Coronary artery (tissue), 2 donors: ENCODE data around the gene CAMSAP1.
A peak's percentile ranks its signal among the peaks of the same experiment; 100 is the strongest.

Experiments used
- DNase-seq: peaks from one replicate; pipeline ENCODE4 v3.0.0-alpha.2; 2017; ENCODE audit warnings: low spot score
- H3K27ac ChIP-seq, 2 donors: fragments of 200-600 bp; sonication (generic); one replicate each; pipeline ENCODE4 v1.5.1; 2016 to 2019
- H3K4me3 ChIP-seq: fragments of 200-600 bp; sonication (generic); 2 replicates; pipeline ENCODE4 v1.5.1; 2016; ENCODE audit warnings: mild to moderate bottlenecking, moderate library complexity
- CTCF ChIP-seq: fragments of 200-600 bp; sonication (generic); IDR thresholded peaks from one replicate; pipeline ENCODE4 v1.5.1; 2019; ENCODE audit warnings: antibody characterized with exemption

CAMSAP1 gene

GRCh38 chr9:135910216-135910615 lies 2.9 kb upstream of the CAMSAP1 start:
- no peak overlapping the region for H3K4me3 ChIP-seq
- DNase-seq, result no peak
- no peak for TF ChIP-seq CTCF
- H3K27ac ChIP-seq, result no peak overlapping the region

DNA sequence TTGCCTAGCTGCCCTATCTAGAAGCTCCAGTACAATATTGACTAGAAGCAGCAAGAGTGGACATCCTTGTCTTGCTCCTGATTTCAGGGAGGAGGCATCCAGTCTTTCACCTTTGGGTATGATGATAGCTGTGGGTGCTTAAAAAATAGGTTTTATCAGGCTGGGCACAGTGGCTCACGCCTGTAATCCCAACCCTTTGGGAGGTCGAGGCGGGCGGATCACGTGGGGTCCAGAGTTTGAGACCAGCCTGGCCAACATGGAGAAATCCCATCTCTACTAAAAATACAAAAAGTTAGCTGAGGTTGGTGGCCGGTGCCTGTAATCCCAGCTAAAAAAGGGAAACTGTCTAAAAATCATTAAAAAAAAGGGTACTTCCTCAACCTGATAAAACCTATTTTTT lies 2.0 kb upstream of the CAMSAP1 start:
- DNase-seq, result no peak
- Histone ChIP-seq H3K4me3 (no peak overlapping the region), H3K27ac (no peak overlapping the region)
- TF ChIP-seq CTCF, result no peak

DNA sequence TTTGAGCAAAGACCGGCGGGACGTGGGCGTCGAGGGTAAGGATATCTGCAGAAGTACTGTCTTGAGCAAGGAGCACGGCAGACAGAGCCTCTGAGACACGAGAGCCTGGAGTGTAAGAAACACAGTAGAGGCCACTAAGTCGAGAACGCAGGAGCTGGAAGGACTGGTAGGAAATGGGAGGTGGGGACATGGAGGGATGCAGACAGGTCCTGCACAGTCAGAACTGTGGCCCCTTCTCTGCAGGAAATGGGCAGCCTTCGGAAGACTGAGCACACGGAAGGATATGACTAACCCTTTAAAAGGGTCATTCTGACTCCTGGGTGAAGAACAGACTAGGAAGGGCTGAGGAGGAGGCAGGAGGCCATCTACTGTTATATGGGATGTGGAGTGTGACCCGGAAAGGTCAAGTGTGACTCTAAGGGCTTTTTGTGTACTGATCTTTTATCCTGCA lies 1.4 kb upstream of the CAMSAP1 start:
- DNase-seq, result no peak
- TF ChIP-seq CTCF, result no peak
- Histone ChIP-seq H3K27ac (no peak overlapping the region), H3K4me3 (peak overlapping the region; percentile 89)

DNA sequence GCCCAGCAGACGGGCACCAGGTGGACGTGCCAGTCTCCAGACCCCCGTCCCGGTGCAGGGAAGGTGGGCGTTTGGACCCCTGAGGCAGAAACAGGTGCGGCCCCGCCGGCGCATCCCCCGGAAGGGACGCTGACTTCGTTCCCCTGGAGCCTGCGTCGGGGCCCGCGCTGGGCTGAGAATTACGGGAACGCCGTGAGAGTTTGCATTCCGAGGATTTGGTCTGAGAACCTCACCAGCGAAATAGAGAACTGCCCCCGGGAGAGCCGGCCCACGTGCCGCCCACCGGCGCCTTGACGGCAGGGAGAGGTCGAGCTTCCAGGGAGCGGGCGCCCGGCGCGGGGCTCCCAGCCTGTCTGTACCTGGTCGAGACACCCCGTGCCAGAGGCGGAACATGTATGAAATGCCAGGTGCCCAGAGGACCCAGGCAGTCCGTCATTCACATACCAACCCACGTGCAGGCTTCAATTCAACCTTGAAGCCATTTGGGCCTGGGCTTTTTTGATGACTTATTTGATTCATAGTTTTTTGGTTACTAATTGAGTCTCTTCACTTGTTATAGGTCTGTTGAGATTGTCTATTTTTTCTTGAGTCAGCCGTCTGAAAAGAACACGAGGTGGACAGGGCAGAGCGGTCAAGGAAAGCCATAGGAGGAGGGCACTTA lies 877 bp upstream of the CAMSAP1 start:
- DNase-seq, result no peak
- TF ChIP-seq CTCF, result no peak
- H3K27ac ChIP-seq, result peak overlapping the region; percentile 68 to 86
- peak overlapping the region; percentile 89 for H3K4me3 ChIP-seq

DNA sequence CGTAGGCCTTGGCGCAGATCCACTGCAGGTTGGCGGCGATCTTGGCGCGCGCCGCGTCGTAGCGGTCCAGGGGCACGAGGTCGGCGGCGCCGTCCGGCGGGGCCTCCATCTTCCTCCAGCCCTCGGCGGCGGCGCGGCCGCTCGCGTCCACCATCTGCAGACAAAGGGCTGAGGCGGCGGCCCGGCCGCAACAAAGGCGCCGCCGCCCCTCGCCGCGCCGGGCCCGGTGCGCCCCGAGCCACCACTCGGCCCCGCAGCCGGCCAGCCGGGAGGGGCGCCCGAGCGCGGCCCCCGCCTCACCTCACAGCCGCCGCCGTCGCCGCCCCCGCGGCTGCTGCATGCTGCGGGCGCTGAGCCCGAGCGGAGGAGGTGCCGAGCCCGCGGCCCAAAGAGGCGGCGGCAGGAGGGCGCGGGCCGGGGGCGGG lies 328 bp downstream of the CAMSAP1 start:
- peak overlapping the region; percentile 89 for H3K4me3 ChIP-seq
- no peak for TF ChIP-seq CTCF
- no peak for DNase-seq
- peak overlapping the region in 1 of 2 donors; percentile 86 for H3K27ac ChIP-seq

- DNase-seq, result no peak
- TF ChIP-seq CTCF, result no peak
- Histone ChIP-seq H3K27ac (peak overlapping the region; percentile 52 to 86), H3K4me3 (peak overlapping the region; percentile 89)
Measured at GRCh38 chr9:135906291-135907005, 898 bp downstream of the CAMSAP1 start.
